ENCODE data around the gene CACNG3. TPM values are rescaled to one million over a fixed set of nuclear protein-coding genes. Genes with fewer than 3 reads are reported as not detected.
"Not testable (repeated sequence)": the region's sequence is repeated elsewhere in the genome, so short reads cannot be mapped to it uniquely, and the experiment has no call there.

Gene CACNG3
- total RNA-seq, 1 experiment from 2014 or later = not detected

DNA sequence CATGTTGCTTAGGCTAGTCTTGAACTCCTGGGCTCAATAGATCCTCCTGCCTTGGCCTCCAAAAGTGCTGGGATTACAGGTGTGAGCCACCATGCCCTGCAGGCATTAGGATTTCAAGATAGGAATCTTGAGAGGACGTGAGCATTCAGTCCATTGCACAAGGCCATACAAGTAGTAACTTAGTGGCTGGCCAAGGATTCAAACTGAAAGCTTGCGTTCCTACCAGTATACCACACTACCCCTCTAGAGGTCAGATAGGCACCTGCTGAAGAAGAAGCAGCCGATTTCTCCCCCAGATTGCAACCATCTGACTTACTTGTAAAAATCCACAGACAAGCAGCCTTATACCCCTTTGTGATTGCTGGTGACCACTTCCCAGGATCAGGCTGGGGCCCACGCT is 80.9 kb downstream of the CACNG3 start:
- no peak overlapping the region for H3K4me3 Mint-ChIP-seq
- no peaks in the 10 kb centered on the region for H3K27me3 ChIP-seq (ENCODE audit: insufficient read depth, low read length)
- no peak overlapping the region for H2BK12ac ChIP-seq (ENCODE audit: insufficient read length, low read depth, low read length)
- H4K20me1 ChIP-seq (ENCODE audit: control insufficient read depth, insufficient read depth, insufficient read length) = no peaks in the 10 kb centered on the region
- H3K27ac Mint-ChIP-seq = 0 out of 7 replicates have a peak overlapping the region, but pooled peaks of 1 of the 3 experiments have one; percentile 8
- H3K4me2 ChIP-seq (ENCODE audit: insufficient read depth, insufficient read length, low read length) = no peak overlapping the region
- no CpG with 5 or more reads among the region's 4 CpGs for WGBS (ENCODE audit: extremely low coverage, insufficient read length, low lambda C conversion rate)
- H3K9ac ChIP-seq (ENCODE audit: extremely low read depth, insufficient read length, low read length) = no peak overlapping the region
- no peak overlapping the region for H3K14ac ChIP-seq (ENCODE audit: insufficient read depth, low read length)
- no peaks in the 10 kb centered on the region for H3K4me1 Mint-ChIP-seq
- H4K5ac ChIP-seq (ENCODE audit: insufficient read length, low read depth, low read length) = no peak overlapping the region
- H3K27me3 Mint-ChIP-seq (ENCODE audit: low read depth) = no peaks in the 10 kb centered on the region
- H3K9me3 Mint-ChIP-seq = peaks cover 0 to 3% of the 10 kb centered on the region in 2 experiments; a peak in 1 of 5 replicates
- H2BK5ac ChIP-seq (ENCODE audit: insufficient read length, low read length) = no peak overlapping the region
- TF ChIP-seq, protein P1, sequence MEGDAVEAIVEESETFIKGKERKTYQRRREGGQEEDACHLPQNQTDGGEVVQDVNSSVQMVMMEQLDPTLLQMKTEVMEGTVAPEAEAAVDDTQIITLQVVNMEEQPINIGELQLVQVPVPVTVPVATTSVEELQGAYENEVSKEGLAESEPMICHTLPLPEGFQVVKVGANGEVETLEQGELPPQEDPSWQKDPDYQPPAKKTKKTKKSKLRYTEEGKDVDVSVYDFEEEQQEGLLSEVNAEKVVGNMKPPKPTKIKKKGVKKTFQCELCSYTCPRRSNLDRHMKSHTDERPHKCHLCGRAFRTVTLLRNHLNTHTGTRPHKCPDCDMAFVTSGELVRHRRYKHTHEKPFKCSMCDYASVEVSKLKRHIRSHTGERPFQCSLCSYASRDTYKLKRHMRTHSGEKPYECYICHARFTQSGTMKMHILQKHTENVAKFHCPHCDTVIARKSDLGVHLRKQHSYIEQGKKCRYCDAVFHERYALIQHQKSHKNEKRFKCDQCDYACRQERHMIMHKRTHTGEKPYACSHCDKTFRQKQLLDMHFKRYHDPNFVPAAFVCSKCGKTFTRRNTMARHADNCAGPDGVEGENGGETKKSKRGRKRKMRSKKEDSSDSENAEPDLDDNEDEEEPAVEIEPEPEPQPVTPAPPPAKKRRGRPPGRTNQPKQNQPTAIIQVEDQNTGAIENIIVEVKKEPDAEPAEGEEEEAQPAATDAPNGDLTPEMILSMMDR (conservative IDR thresholded peaks at IDR 0.05) = no peak
- no peaks in the 10 kb centered on the region for H3K9me3 ChIP-seq (ENCODE audit: control insufficient read depth, low read depth, low read length)
- no peak overlapping the region for H3K18ac ChIP-seq (ENCODE audit: insufficient read length, low read depth, low read length)
- H3K79me2 ChIP-seq (ENCODE audit: insufficient read depth, low read length) = no peaks in the 10 kb centered on the region
- no peaks in the 10 kb centered on the region for H3K23me2 ChIP-seq (ENCODE audit: insufficient read length, low read depth, low read length, poor library complexity, severe bottlenecking)
- no peak overlapping the region for H3K27ac ChIP-seq (ENCODE audit: insufficient read length, low read depth, low read length)
- H3K4ac ChIP-seq (ENCODE audit: low read depth, low read length) = no peak overlapping the region
- H2BK15ac ChIP-seq (ENCODE audit: low read depth, low read length) = no peak overlapping the region
- H4K8ac ChIP-seq (replicated peaks; ENCODE audit: insufficient read length, low read depth, low read length) = no peak overlapping the region
- no peak for DNase-seq
- no peak overlapping the region for H2AFZ ChIP-seq (ENCODE audit: low read length)
- H2AK5ac ChIP-seq (ENCODE audit: insufficient read length, low read length) = no peak overlapping the region
- no peaks in the 10 kb centered on the region for H3K79me1 ChIP-seq (ENCODE audit: insufficient read depth, low read depth, low read length, poor library complexity, severe bottlenecking)
- no peaks in the 10 kb centered on the region for H3K4me1 ChIP-seq (ENCODE audit: insufficient read depth, low read length)
- no peak overlapping the region for H3T11ph ChIP-seq (ENCODE audit: low read length)
- H3K56ac ChIP-seq (ENCODE audit: insufficient read length, low read depth, low read length) = no peak overlapping the region
- no peak overlapping the region for H3K23ac ChIP-seq (ENCODE audit: insufficient read length, low read depth, low read length)
- H3K36me3 Mint-ChIP-seq (ENCODE audit: insufficient read depth in 1 of 3, low read depth in 3 of 3) = no peaks in the 10 kb centered on the region; a peak in 1 of 7 replicates
- no peak overlapping the region for H2BK120ac ChIP-seq (ENCODE audit: low read depth, low read length, poor library complexity, severe bottlenecking)
- H4K91ac ChIP-seq (ENCODE audit: insufficient read length, low read depth, low read length) = no peak overlapping the region
- H2BK20ac ChIP-seq (ENCODE audit: low read depth, low read length, poor library complexity, severe bottlenecking) = no peak overlapping the region

DNA sequence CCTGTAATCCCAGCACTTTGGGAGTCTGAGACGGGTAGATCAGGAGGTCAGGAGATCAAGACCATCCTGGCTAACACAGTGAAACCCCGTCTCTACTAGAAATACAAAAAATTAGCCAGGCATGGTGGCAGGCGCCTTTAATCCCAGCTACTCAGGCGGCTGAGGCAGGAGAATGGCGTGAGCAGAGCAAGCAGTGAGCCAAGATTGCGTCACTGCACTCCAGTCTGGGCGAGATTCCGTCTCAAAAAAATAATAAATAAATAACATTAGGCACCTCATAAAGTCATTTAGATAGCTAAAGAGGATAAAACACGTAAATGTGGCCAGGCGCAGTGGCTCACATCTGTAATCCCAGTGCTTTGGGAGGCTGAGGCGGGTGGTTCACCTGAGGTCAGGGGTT is 87.7 kb downstream of the CACNG3 start:
- not testable (repeated sequence) for H3K79me2 ChIP-seq (ENCODE audit: insufficient read depth, low read length); H3K23me2 ChIP-seq (ENCODE audit: insufficient read length, low read depth, low read length, poor library complexity, severe bottlenecking); H3K9ac ChIP-seq (ENCODE audit: extremely low read depth, insufficient read length, low read length); H2BK5ac ChIP-seq (ENCODE audit: insufficient read length, low read length); H3K18ac ChIP-seq (ENCODE audit: insufficient read length, low read depth, low read length); H2BK15ac ChIP-seq (ENCODE audit: low read depth, low read length); H2AK5ac ChIP-seq (ENCODE audit: insufficient read length, low read length); H3K56ac ChIP-seq (ENCODE audit: insufficient read length, low read depth, low read length); H3K27ac ChIP-seq (ENCODE audit: insufficient read length, low read depth, low read length); H3K27me3 Mint-ChIP-seq (ENCODE audit: low read depth); H3K9me3 Mint-ChIP-seq; H2BK20ac ChIP-seq (ENCODE audit: low read depth, low read length, poor library complexity, severe bottlenecking); H4K91ac ChIP-seq (ENCODE audit: insufficient read length, low read depth, low read length); H3K36me3 Mint-ChIP-seq (ENCODE audit: insufficient read depth in 1 of 3, low read depth in 3 of 3); H4K20me1 ChIP-seq (ENCODE audit: control insufficient read depth, insufficient read depth, insufficient read length); H2AFZ ChIP-seq (ENCODE audit: low read length); H3K79me1 ChIP-seq (ENCODE audit: insufficient read depth, low read depth, low read length, poor library complexity, severe bottlenecking); H3K9me3 ChIP-seq (ENCODE audit: control insufficient read depth, low read depth, low read length); H2BK12ac ChIP-seq (ENCODE audit: insufficient read length, low read depth, low read length); H3T11ph ChIP-seq (ENCODE audit: low read length); H3K14ac ChIP-seq (ENCODE audit: insufficient read depth, low read length); DNase-seq; H4K5ac ChIP-seq (ENCODE audit: insufficient read length, low read depth, low read length); H3K4me3 Mint-ChIP-seq; H3K4me2 ChIP-seq (ENCODE audit: insufficient read depth, insufficient read length, low read length); H3K23ac ChIP-seq (ENCODE audit: insufficient read length, low read depth, low read length); H3K27ac Mint-ChIP-seq; H4K8ac ChIP-seq (replicated peaks; ENCODE audit: insufficient read length, low read depth, low read length); H3K4ac ChIP-seq (ENCODE audit: low read depth, low read length); H3K27me3 ChIP-seq (ENCODE audit: insufficient read depth, low read length)
- Histone ChIP-seq H2BK120ac (ENCODE audit: low read depth, low read length, poor library complexity, severe bottlenecking) (peak overlapping the region; percentile 19), H3K4me1 (ENCODE audit: insufficient read depth, low read length) (peaks cover 14% of the 10 kb centered on the region)
- no CpG with 5 or more reads among the region's 11 CpGs for WGBS (ENCODE audit: extremely low coverage, insufficient read length, low lambda C conversion rate)
- peaks cover 37 to 41% of the 10 kb centered on the region in 2 experiments for H3K4me1 Mint-ChIP-seq
